SJCRH30 (cell line): ENCODE measurements around the gene MREG. TPM values are rescaled to one million over a fixed set of nuclear protein-coding genes. Genes with fewer than 3 reads are reported as not detected.
"Not testable (repeated sequence)": the region's sequence is repeated elsewhere in the genome, so short reads cannot be mapped to it uniquely, and the experiment has no call there.

Experiments
- DNase-seq, 2 experiments: peaks; one replicate each; pipeline ENCODE4 v3.0.0-alpha.2; 2015 to 2020
- H3K27ac ChIP-seq: fragments of 250-450 bp; sonication (Bioruptor Pico); 2 replicates; pipeline ENCODE4 v1.5.1; 2020; ENCODE audit warnings: mild to moderate bottlenecking, moderate library complexity
- H3K27me3 ChIP-seq: fragments of 250-450 bp; sonication (Bioruptor Pico); 2 replicates; pipeline ENCODE4 v1.5.1; 2020; ENCODE audit warnings: mild to moderate bottlenecking, moderate library complexity
- H3K36me3 ChIP-seq: fragments of 250-450 bp; sonication (Bioruptor Pico); 2 replicates; pipeline ENCODE4 v1.5.1; 2020; ENCODE audit warnings: mild to moderate bottlenecking, moderate library complexity
- H3K4me1 ChIP-seq: fragments of 250-450 bp; sonication (Bioruptor Pico); 2 replicates; pipeline ENCODE4 v1.5.1; 2020; ENCODE audit warnings: mild to moderate bottlenecking, moderate library complexity
- H3K4me3 ChIP-seq: fragments of 250-450 bp; sonication (Bioruptor Pico); 2 replicates; pipeline ENCODE4 v1.5.1; 2020; ENCODE audit warnings: mild to moderate bottlenecking, moderate library complexity
- H3K9me3 ChIP-seq: fragments of 250-450 bp; sonication (Bioruptor Pico); replicated peaks from 2 replicates; pipeline ENCODE4 v1.5.1; 2020; ENCODE audit warnings: mild to moderate bottlenecking, moderate library complexity
- total RNA-seq: library from RNA; depleted of rRNA; stranded (reverse); fragments of >200 nt; shearing (Covaris generic); gene quantifications from 2 replicates; pipeline ENCODE4 v1.2.3, GENCODE V29; 2014

The MREG gene
- total RNA-seq, 1 experiment from 2014 or later = 11.1 TPM

DNA sequence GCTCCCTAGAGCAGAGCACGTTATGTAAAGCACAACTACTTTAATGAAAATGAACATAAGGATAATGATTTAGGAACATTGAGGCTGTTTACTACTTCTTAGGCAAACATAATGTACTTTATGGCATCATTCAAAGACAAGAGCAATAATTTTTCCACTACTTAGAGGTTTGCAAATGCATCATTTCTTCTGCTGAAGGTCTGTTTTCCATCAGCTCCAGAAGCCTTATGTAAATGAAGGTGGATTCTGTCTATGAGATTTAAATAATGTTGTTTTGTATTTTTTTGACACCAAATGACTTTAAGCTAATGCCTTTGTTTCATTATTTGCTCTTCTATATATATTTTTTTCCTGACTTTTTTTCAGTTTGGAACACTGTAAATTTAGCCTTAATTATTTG is 28.1 kb downstream of the MREG start:
- Histone ChIP-seq H3K9me3 (0 out of 2 replicates have a peak, but pooled peaks cover 2% of the 10 kb centered on the region), H3K4me3 (no peak overlapping the region), H3K36me3 (peaks cover 3% of the 10 kb centered on the region), H3K4me1 (no peaks in the 10 kb centered on the region), H3K27me3 (no peaks in the 10 kb centered on the region), H3K27ac (no peak overlapping the region)
- DNase-seq = no peak

GRCh38 chr2:215984661-215985060 is 28.7 kb downstream of the MREG start:
- no peaks in the 10 kb centered on the region for H3K9me3 ChIP-seq
- no peak overlapping the region for H3K27ac ChIP-seq
- DNase-seq = no peak
- H3K27me3 ChIP-seq = no peaks in the 10 kb centered on the region
- peaks cover 3% of the 10 kb centered on the region for H3K36me3 ChIP-seq
- no peak overlapping the region for H3K4me3 ChIP-seq
- no peaks in the 10 kb centered on the region for H3K4me1 ChIP-seq

DNA sequence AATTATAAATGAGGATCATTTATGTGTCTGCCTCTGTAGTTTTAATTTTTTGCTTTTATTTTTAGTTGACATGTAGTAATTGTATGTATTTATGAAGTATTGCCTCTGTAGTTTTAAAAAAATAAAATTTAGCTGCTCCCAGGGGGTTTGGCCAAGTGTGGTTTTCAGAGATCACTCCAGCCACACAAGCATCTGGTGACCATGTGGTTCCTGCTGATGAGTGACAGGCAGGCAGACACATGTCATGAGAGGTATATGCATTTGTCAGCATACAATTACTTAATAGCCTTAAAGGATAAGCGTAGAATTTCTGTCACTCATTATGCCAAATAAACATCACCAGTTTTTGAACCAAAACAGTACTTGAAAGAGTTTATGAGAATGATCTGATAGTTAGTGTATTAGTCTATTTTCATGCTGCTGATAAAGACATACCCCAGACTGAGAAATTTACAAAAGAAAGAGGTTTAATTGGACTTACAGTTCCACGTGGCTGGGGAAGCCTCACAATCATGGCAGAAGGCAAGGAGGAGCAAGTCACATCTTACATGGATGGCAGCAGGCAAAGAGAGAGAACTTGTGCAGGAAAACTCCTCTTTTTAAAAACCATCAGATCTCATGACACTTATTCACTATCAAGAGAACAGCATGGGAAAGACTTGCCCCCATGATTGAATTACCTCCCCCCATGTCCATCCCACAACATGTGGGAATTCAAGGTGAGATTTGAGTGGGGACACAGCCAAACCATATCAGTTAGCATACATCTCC is 29.6 kb downstream of the MREG start:
- H3K4me1 ChIP-seq = no peaks in the 10 kb centered on the region
- H3K27ac ChIP-seq = no peak overlapping the region
- DNase-seq = no peak
- no peaks in the 10 kb centered on the region for H3K27me3 ChIP-seq
- peaks cover 3% of the 10 kb centered on the region for H3K36me3 ChIP-seq
- no peak overlapping the region for H3K4me3 ChIP-seq
- no peaks in the 10 kb centered on the region for H3K9me3 ChIP-seq

DNA sequence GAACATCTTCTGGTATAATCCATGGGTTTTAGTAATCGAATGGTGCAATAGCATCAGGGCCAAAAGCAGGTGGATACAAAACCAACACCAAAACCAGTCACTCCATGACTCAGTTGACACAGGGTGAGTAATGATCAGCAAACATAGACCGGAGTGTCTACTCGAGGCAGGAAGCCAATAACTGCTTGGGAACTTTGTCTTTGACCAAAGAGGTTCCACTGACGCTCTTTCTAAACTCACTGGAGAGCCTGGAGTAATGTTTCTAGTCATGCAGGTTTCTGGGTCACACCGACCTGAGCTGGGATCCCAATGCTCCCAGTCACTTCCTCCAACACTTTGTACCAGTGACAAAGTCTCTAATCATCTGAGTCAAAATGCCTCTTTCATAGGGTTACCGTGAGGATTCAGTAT is 30.9 kb downstream of the MREG start:
- Histone ChIP-seq H3K9me3 (no peaks in the 10 kb centered on the region), H3K4me3 (no peak overlapping the region), H3K27me3 (no peaks in the 10 kb centered on the region), H3K4me1 (no peaks in the 10 kb centered on the region), H3K27ac (no peak overlapping the region), H3K36me3 (peaks cover 3% of the 10 kb centered on the region)
- DNase-seq = no peak

GRCh38 chr2:215981115-215981514 is 32.2 kb downstream of the MREG start:
- Histone ChIP-seq H3K27me3 (no peaks in the 10 kb centered on the region), H3K9me3 (no peaks in the 10 kb centered on the region), H3K4me3 (no peak overlapping the region), H3K4me1 (no peaks in the 10 kb centered on the region), H3K36me3 (peaks cover 3% of the 10 kb centered on the region), H3K27ac (no peak overlapping the region)
- no peak for DNase-seq

DNA sequence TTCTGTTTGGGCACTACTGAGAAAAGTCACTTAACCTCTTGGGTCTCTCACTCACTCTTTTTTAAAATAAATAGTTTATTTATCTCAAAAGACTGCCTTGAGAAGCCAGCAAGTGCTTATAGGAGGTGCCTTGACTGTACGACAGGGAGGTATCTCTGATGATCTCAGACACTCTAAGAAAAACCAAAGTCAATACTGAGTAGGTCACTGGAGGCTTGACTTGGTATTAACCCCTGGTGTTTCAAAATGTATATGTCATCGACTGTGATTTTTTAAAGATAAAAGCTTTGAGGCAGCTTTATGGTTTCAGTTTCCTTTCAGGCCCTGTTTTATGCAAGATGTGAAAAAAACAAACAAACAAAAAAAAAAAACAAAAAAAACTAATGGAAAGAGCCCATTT is 33.7 kb downstream of the MREG start:
- Histone ChIP-seq H3K36me3 (no peaks in the 10 kb centered on the region), H3K4me3 (no peak overlapping the region), H3K27ac (no peak overlapping the region), H3K9me3 (no peaks in the 10 kb centered on the region), H3K4me1 (peaks cover 1% of the 10 kb centered on the region), H3K27me3 (no peaks in the 10 kb centered on the region)
- DNase-seq = no peak

- peaks cover 11% of the 10 kb centered on the region for H3K4me1 ChIP-seq
- H3K27ac ChIP-seq = peak overlapping the region; percentile 49
- H3K36me3 ChIP-seq = no peaks in the 10 kb centered on the region
- DNase-seq = no peak
- no peaks in the 10 kb centered on the region for H3K27me3 ChIP-seq
- no peak overlapping the region for H3K4me3 ChIP-seq
- no peaks in the 10 kb centered on the region for H3K9me3 ChIP-seq
These were observed 38.5 kb downstream of the MREG start for GRCh38 chr2:215974700-215975429.

- peaks cover 13% of the 10 kb centered on the region for H3K4me1 ChIP-seq
- no peaks in the 10 kb centered on the region for H3K27me3 ChIP-seq
- no peak overlapping the region for H3K4me3 ChIP-seq
- H3K27ac ChIP-seq = peak overlapping the region; percentile 49
- DNase-seq = peak; percentile 26 to 63
- H3K36me3 ChIP-seq = no peaks in the 10 kb centered on the region
- no peaks in the 10 kb centered on the region for H3K9me3 ChIP-seq
These were observed 39.2 kb downstream of the MREG start for GRCh38 chr2:215973954-215974699.

GRCh38 chr2:215973145-215973792 is 40.1 kb downstream of the MREG start:
- H3K9me3 ChIP-seq = no peaks in the 10 kb centered on the region
- H3K27me3 ChIP-seq = no peaks in the 10 kb centered on the region
- no peaks in the 10 kb centered on the region for H3K36me3 ChIP-seq
- H3K4me3 ChIP-seq = no peak overlapping the region
- peaks cover 14% of the 10 kb centered on the region for H3K4me1 ChIP-seq
- no peak overlapping the region for H3K27ac ChIP-seq
- no peak for DNase-seq

GRCh38 chr2:215971671-215972070 is 41.7 kb downstream of the MREG start:
- DNase-seq = no peak
- no peak overlapping the region for H3K27ac ChIP-seq
- H3K36me3 ChIP-seq = no peaks in the 10 kb centered on the region
- no peaks in the 10 kb centered on the region for H3K27me3 ChIP-seq
- no peak overlapping the region for H3K4me3 ChIP-seq
- peaks cover 14% of the 10 kb centered on the region for H3K4me1 ChIP-seq
- no peaks in the 10 kb centered on the region; the same call in 1 of the 2 replicates for H3K9me3 ChIP-seq

GRCh38 chr2:215970894-215971293 is 42.5 kb downstream of the MREG start:
- H3K27me3 ChIP-seq, H3K36me3 ChIP-seq, H3K4me3 ChIP-seq, H3K27ac ChIP-seq, DNase-seq, H3K9me3 ChIP-seq: not testable (repeated sequence)
- peaks cover 14% of the 10 kb centered on the region for H3K4me1 ChIP-seq

DNA sequence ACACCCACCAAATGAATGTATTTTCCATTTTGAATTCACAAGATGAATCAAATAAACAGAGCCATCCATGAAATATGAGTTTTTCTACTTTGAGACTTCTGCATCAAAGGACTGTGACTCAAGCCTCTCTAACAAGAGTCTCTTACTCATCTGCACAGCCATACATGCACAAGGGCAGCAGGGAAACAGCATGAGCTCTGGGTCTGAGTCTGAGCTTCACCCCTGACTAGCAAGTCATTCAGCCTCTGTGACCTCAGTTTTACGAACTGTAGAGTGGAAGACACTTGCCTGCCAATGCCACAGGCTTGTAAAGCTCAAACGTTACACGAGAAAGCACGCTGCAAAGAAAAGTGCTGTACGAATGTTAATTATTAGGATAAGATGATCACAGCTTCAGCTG is 42.9 kb downstream of the MREG start:
- Histone ChIP-seq H3K4me3 (no peak overlapping the region), H3K27ac (no peak overlapping the region), H3K27me3 (no peaks in the 10 kb centered on the region), H3K9me3 (no peaks in the 10 kb centered on the region; the same call in 1 of the 2 replicates), H3K36me3 (no peaks in the 10 kb centered on the region), H3K4me1 (peaks cover 14% of the 10 kb centered on the region)
- no peak for DNase-seq

GRCh38 chr2:215969131-215969841 is 44.1 kb downstream of the MREG start:
- no peaks in the 10 kb centered on the region for H3K36me3 ChIP-seq
- H3K4me1 ChIP-seq = peaks cover 9% of the 10 kb centered on the region
- no peaks in the 10 kb centered on the region; the same call in 1 of the 2 replicates for H3K9me3 ChIP-seq
- no peaks in the 10 kb centered on the region for H3K27me3 ChIP-seq
- H3K27ac ChIP-seq = no peak overlapping the region
- peak in 1 of 2 experiments; percentile 16 for DNase-seq
- H3K4me3 ChIP-seq = no peak overlapping the region

- Histone ChIP-seq H3K4me1 (peaks cover 3% of the 10 kb centered on the region; the same call in 1 of the 2 replicates), H3K9me3 (no peaks in the 10 kb centered on the region; the same call in 1 of the 2 replicates), H3K4me3 (no peak overlapping the region), H3K36me3 (no peaks in the 10 kb centered on the region), H3K27ac (no peak overlapping the region), H3K27me3 (no peaks in the 10 kb centered on the region)
- DNase-seq = no peak
These were observed 44.9 kb downstream of the MREG start for GRCh38 chr2:215968499-215968898.
